Fibroblast of skin of right quadriceps (primary cell): Measurements from ENCODE around the gene ADARB2.
"Not testable (repeated sequence)": the region's sequence is repeated elsewhere in the genome, so short reads cannot be mapped to it uniquely, and the experiment has no call there.

Experiments used
- DNase-seq: peaks from one replicate; pipeline ENCODE4 v3.0.0-alpha.2; 2013

ADARB2 gene

DNA sequence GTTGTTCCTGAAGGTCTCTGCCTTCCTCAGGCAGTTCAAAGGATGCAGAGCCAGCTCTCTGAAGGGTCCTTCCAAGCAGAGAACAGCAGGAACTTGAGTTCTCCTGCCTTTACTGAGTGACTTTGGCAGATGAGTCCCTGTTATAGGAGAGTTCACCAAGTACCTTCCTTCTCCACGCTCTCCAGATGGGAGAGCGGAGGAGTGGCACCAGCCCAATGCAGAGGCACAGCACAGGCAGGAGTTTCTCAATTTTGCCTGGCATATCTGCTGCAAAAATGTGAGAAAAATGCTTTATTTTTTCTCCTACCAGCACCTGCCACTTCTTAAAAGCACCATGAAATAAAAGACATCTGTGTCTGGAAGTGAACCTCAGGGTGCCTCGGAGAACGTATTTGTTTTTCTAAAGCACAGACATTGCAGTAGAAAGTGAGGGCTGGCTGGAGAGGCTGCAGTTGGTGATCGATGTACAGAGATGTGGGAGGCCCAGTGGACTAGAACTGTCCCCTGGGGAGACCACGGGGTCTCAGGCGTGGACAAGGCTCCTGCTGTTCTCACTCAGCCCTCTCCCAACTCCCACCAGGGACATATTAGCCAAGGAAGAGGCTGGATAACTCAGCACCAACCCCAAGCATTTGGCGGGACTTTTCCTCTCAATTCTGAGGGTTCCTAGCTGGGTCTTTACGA lies 506.6 kb downstream of the ADARB2 start:
- DNase-seq, result no peak

- DNase-seq, result no peak
Observed at GRCh38 chr10:1230138-1230537, 507.2 kb downstream of the ADARB2 start.

DNA sequence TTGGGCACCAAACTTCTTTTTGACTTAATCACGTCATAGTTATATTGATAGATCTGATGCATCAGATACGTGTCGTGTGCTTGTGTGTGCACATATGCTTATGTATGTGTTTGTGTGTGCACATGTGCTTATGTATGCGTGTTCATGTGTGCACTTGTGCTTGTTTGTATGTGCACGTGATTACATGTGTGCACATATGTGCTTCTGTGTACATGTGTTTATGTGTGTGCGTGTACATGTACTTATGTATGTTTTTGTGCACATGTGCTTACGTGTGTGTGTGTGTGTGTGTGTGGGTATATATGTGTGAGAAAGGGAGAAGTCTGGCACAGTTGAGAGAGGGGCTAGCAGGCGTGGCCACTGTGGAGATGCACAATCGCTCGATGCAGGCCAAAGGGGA lies 507.8 kb downstream of the ADARB2 start:
- no peak for DNase-seq

DNA sequence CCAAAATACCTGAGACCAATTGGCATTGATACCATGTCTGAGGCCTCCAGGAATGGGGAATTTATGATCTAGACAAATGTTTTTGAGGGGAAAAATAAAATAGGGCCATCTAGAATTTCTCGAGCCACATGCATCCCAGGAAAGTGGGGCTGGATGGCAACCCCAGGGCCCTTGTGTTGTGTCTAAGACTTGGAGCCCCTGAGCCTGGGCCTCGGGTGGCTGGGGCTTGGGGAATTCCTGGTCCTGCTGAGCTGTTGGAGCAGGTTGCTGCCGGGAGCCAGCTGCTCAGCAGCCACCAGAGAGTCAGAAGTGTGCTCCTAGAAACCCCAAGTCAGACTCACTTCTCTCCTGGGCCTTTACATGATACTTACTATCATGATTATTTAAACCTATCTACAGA lies 508.2 kb downstream of the ADARB2 start:
- DNase-seq, result no peak

GRCh38 chr10:1228467-1228975 lies 508.8 kb downstream of the ADARB2 start:
- no peak for DNase-seq

DNA sequence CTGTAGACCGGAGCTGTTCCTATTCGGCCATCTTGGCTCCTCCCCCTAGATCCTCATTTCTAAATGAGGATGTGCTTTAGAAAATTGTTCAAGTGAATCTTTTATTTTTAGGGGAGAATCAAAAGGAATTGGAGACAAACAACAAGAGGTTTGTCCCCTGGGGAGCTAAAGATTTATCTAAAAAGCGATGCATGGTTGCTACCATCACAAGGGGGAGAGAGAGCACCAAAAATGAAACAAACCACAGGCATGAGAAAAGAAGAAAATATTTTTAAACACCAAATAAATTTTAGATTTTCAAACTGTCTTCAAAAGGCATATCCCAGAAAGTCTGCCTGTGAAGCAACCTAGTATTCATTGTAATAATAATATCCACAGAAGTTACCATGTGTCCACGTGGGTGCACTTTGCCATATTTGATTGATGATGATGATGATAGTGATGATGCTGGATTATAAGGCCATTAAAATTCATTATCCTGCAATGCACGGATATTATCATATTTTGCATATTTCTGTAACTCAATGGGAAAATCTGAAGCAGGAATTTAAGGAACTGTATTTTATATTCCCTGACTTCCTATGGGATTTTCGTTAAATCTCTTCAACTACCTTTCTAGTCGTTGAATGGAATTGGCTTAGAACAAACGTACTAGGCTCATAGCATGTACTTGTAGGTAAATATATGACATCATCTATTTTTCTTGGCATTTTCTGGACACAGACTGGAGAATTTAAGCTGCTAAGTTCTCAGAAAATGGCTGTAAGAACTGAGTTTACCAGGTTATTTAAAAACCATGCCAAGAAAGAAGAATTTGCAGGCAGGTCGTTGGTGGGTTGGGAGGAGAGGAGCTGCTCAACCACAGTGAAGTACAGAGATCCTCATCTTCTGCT lies 509.6 kb downstream of the ADARB2 start:
- DNase-seq, result no peak

GRCh38 chr10:1226907-1227306 lies 510.4 kb downstream of the ADARB2 start:
- not testable (repeated sequence) for DNase-seq

DNA sequence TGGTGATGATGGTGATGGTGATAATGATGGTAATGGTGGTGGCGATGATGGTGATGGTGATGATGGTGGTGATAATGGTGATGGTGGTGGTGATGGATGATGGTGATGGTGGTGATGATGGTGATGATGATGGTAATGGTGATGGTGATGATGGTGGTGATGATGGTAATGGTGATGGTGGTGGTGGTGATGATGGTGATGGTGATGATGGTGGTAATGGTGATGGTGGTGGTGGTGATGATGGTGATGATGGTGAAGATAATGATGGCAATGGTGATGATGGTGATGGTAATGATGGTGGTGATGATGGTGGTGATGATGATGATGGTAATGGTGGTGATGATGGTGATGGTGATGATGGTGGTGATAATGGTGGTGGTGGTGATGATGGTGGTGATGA lies 517.5 kb downstream of the ADARB2 start:
- DNase-seq, result not testable (repeated sequence)

GRCh38 chr10:1217661-1218060 lies 519.7 kb downstream of the ADARB2 start:
- DNase-seq, result no peak

- DNase-seq, result no peak
Observed at GRCh38 chr10:1217237-1217587, 520.1 kb downstream of the ADARB2 start.

DNA sequence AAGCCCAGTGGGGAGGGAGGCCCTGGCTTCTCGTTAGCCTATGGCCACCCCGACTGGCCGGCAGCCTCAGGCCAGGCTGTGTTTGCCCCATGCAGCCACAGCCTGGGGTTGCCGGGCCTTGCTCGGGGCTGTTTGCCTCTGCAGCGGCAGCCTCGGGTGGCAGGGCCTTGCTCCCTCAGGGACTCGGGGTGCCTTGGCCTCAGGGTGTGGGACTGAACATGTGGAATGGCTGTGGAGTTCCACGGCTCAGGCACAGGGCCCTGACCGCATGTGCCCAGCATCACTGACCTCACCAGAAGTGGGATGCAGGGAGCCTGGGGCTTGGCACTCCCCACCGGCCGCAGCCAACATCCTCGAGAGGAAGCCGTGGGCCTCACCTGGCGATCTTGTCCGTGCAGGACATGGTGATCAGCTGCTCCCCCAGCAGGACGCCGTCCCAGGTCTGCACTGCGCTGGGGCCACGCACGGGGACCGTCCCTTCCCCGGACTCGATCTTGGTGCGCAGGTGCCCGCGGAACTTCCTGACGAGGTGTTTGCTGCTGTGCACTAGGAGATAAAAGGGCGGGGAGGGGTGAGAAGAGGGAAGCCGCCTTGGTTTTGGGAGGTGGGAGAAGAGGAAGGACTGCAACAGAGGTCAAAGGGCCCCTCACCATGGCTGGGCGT lies 520.6 kb downstream of the ADARB2 start:
- DNase-seq, result no peak

DNA sequence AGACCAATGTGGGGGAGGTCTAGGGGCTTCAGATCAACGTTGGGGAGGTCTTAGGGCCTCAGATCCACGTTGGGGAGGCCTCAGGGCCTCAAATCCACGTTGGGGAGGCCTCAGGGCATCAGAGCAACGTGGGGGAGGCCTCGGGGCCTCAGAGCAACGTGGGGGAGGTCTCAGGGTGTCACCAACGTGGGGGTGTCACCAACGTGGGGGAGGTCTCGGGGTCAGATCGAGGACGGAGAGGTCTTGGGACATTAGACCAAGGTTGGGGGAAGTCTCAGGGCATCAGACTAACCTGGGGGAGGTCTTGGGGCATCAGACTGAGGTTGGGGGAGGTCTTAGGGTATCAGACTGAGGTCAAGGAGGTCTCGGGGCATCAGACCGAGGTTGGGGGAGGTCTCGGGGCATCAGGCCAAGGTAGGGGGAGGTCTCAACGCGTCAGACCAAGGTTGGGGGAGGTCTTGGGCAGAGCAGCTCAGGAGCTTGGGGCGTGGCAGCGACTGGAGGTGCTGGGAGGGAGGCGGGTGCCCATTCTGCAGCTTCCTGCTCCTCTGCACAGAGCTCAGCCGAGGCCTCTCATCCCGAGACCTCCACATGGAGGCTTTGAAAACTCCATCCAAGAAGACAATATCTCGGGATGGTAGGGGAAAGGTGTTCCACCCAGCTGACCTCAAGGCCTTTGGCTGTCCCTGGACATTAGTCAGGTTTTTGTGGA lies 521.3 kb downstream of the ADARB2 start:
- no peak for DNase-seq

GRCh38 chr10:1214882-1215540 lies 522.3 kb downstream of the ADARB2 start:
- no peak for DNase-seq

GRCh38 chr10:1214071-1214675 lies 523.2 kb downstream of the ADARB2 start:
- no peak for DNase-seq

DNA sequence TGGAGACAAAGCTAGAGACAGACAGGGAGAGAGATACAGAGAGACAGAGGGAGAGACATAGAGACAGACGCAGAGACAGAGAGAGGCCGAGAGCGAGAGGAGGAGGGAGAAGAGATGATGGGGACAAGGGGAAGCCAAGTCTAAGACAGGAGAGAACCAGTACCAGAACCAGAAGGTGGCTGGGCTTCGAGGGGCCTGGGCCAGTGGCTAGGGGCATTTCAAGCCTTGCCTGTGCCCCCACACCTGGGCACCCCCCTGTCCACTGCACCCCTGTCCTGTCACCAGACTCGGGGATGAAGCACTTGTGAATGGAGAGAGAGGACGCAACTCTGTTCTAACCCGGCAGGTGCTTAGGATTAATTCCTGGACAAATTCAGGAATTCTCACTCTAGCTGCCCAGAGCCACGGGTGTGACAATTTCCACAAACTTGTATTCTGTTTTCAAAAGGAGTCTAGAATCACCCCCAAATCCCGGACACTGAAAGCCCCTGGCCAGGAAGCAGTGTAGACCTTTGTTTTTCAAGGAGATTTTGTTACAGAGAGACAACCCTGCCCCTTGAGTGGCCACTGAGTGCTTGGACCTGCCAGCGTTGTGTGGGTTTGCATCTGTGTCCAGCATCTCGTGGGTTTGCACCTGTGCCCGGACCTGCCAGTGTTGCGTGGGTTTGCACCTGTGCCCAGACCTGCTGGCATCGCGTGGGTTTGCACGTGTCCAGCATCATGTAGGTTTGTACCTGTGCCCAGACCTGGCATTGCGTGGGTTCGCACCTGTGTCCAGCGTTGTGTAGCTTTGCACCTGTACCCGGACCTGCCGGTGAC lies 523.9 kb downstream of the ADARB2 start:
- no peak for DNase-seq

GRCh38 chr10:1212571-1213141 lies 524.7 kb downstream of the ADARB2 start:
- DNase-seq, result no peak

GRCh38 chr10:1211844-1212570 lies 525.3 kb downstream of the ADARB2 start:
- DNase-seq, result no peak

DNA sequence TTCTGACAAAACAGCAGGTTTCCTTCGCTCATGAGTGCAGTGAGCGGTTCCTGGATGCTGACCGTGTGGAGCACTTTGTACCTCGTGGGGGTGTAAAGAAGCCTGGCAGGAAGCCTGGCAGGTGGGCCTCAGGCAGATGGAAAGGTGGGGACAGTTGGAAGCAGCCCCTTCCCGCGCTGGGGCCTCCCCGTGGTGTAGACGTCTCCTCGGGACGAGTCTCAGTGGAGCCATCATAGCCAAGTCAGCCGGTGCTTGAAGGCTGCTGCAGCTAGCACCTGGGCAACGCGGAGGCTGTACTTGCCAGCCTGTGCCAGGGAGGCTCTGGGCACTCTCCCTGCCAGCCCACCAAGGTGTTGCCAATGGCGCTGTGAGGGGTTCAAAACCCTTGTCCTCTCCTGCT lies 526.7 kb downstream of the ADARB2 start:
- no peak for DNase-seq

DNA sequence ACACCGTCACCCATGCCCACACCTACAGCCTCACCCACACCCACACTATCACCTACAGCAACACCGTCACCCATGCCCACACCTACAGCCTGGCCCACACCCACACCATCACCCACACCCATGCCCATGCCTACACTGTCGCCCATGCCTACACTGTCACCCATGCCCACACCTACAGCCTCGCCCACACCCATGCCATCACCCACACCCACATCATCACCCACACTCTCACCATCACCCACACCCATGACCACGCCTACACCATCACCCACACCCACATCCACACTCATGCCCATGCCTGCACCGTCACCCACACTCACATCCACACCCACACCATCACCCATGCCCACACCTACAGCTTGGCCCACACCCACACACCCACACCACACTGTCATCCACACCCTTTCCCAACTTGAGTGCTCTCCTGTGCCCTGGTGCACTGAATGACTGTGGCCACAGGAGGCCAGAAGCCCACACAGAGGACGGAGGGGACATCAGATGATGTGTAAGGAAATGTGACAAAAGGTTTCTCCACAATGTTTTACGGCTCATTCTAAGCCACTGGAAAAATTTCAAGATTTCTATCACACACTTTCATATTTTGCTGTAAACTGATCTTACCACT lies 527.9 kb downstream of the ADARB2 start:
- DNase-seq, result no peak
